D721Med (cell line): ENCODE measurements around the gene EBI3.

ENCODE experiments used
- DNase-seq: peaks from one replicate; pipeline ENCODE4 v3.0.0; 2011; ENCODE audit warnings: low spot score; ENCODE audit not compliant: insufficient read length
- FAIRE-seq: peaks from 2 replicates; lab custom pipeline; 2011; peaks lifted over from hg19 to GRCh38; lab: Jason Lieb, UNC
- CTCF ChIP-seq: IDR thresholded peaks from 2 replicates; pipeline ENCODE4 v1.5.1; 2012; ENCODE audit warnings: mild to moderate bottlenecking, control low read depth; ENCODE audit not compliant: insufficient read depth; ENCODE audit errors: missing control alignments

Gene EBI3

GRCh38 chr19:4206818-4207484 lies 22.4 kb upstream of the EBI3 start:
- DNase-seq (no peak), FAIRE-seq (no peak)
- no peak for TF ChIP-seq CTCF

GRCh38 chr19:4208385-4209094 lies 20.8 kb upstream of the EBI3 start:
- peak; percentile 3 for DNase-seq
- no peak for FAIRE-seq
- no peak for TF ChIP-seq CTCF

GRCh38 chr19:4210166-4210731 lies 19.1 kb upstream of the EBI3 start:
- DNase-seq (peak; percentile 3), FAIRE-seq (no peak)
- no peak for TF ChIP-seq CTCF

GRCh38 chr19:4213116-4213515 lies 16.2 kb upstream of the EBI3 start:
- no peak for DNase-seq
- FAIRE-seq = no peak
- no peak for TF ChIP-seq CTCF

DNA sequence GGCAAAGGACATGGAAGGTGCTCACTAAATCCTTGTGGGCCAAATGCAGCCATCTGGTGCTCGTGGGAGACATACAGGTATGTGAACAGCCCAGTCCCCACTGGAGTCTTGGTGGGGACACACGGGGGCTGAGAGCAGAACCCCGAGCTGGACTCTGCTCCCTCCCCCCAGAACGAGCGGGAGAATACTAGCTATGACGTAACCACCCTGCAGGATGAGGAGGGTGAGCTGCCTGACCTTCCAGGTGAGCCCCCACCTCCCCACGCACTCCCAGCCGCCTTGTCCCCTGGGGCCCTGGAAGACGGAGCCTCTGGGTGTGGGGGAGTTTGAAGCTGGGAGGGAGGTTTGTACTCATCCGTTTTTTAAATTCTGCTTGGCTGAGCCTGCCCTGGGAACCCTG lies 13.5 kb upstream of the EBI3 start:
- TF ChIP-seq CTCF = no peak

DNA sequence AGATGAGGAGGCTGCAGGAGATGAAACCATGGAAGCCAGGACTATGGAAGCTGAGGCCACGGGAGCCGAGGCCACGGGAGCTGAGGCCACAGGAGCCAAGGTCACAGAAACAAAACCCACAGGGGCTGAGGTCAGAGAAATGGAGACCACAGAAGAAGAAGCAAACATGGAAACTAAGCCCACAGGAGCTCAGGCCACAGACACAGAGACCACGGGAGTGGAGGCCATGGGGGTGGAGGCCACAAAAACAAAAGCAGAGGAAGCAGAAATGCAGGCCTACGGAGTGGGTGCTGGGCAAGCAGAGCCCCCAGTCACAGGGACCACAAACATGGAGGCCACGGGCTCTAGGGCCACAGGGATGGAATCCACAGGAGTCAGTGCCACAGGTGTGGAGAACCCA lies 12.5 kb upstream of the EBI3 start:
- FAIRE-seq = no peak

More for the DNA sequence above, 13.5 kb upstream of the EBI3 start:
- DNase-seq (no peak), FAIRE-seq (no peak)

More for the DNA sequence above, 12.5 kb upstream of the EBI3 start:
- no peak for TF ChIP-seq CTCF
- no peak for DNase-seq
